GM12891 (cell line): ENCODE measurements around the gene MVB12B.

ENCODE experiments used
- DNase-seq: peaks from one replicate; pipeline ENCODE4 v3.0.0; 2011; ENCODE audit warnings: low spot score; ENCODE audit not compliant: insufficient read length
- FAIRE-seq: peaks from 2 replicates; lab custom pipeline; 2011; peaks lifted over from hg19 to GRCh38; lab: Jason Lieb, UNC
- PAX5 ChIP-seq: IDR thresholded peaks from 2 replicates; pipeline ENCODE4 v1.6.1; 2011; ENCODE audit warnings: low read length, moderate library complexity, mild to moderate bottlenecking; ENCODE audit not compliant: insufficient read depth, severe bottlenecking
- POLR2A ChIP-seq: IDR thresholded peaks from 2 replicates; pipeline ENCODE4 v1.6.1; 2011; ENCODE audit warnings: low read depth, low read length, control low read depth
- POLR2AphosphoS5 ChIP-seq: IDR thresholded peaks from 2 replicates; pipeline ENCODE4 v1.6.1; 2011; ENCODE audit warnings: low read depth, low read length, control low read depth
- POU2F2 ChIP-seq: IDR thresholded peaks from 2 replicates; pipeline ENCODE4 v1.6.1; 2011; ENCODE audit warnings: low read depth, mild to moderate bottlenecking, control low read depth, low read length, moderate library complexity
- SPI1 ChIP-seq: IDR thresholded peaks from 2 replicates; pipeline ENCODE4 v1.6.1; 2011; ENCODE audit warnings: low read depth, low read length, control low read depth
- TAF1 ChIP-seq: IDR thresholded peaks from 2 replicates; pipeline ENCODE4 v1.6.1; 2011; ENCODE audit warnings: low read depth, low read length, control low read depth

MVB12B gene

DNA sequence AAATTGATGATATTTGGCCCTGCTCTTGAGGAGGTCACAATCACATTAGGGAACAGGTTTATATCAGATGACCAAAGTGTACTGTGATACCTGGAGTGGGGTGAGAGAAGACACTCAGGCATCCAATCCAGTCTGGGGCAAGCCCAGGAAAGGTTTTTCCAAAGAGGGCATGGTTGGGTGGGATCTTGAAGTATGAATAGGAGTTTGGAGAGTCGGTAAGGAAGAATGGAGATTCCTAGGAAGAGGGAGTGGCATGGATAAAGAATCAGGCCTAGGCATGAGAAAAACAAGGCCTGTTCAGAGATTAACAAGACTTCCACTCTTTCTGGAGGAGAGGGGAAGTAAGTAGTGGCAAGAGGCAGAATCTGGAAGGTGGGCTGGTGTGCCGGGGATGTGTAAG, 91.1 kb downstream of the MVB12B start:
- DNase-seq (no peak), FAIRE-seq (no peak)
- TF ChIP-seq POU2F2 (no peak), SPI1 (no peak), PAX5 (no peak), POLR2AphosphoS5 (no peak), POLR2A (no peak), TAF1 (no peak)

DNA sequence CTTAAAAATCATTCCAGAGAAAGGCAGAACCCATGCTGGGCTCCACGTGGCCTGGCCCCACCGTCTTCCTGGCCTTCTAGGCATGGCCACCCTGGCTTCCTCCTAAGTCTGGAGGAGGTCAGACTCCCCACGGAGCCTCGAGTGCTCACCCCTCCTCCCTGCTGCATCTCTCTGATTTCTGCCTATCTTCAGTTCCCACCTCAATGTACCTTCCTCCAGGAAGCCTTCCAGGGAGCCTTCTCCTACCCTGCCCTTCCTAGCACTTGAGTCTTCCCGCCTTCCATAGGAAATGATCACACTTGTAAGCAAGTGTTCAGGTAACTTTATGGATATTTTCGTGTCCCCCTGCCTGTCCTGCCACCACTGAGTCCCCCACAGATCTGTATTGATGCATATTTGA, 92.0 kb downstream of the MVB12B start:
- FAIRE-seq (no peak), DNase-seq (no peak)
- no peak for TF ChIP-seq POLR2AphosphoS5

DNA sequence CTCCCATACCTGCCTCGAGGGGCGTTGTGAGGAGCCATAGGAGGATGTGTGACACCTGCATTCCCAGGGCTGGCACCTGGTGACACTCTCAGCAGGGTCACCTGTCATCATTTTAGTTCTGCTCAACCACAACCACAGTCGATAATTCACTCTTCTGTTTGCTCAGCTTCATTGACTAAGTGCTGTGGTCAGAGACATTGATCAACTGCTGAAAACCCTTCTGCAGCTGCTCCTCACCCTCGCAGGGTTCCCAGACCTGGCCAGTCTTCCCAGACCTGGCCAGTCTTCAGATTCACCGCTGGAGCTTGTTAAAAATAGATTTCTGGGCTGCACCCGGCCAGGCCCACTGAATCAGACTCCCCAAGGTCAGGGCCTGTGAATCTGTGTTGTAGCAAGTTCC, 92.8 kb downstream of the MVB12B start:
- DNase-seq (no peak), FAIRE-seq (no peak)
- TF ChIP-seq PAX5 (no peak), TAF1 (no peak), POLR2A (no peak), POU2F2 (no peak), SPI1 (no peak), POLR2AphosphoS5 (no peak)

DNA sequence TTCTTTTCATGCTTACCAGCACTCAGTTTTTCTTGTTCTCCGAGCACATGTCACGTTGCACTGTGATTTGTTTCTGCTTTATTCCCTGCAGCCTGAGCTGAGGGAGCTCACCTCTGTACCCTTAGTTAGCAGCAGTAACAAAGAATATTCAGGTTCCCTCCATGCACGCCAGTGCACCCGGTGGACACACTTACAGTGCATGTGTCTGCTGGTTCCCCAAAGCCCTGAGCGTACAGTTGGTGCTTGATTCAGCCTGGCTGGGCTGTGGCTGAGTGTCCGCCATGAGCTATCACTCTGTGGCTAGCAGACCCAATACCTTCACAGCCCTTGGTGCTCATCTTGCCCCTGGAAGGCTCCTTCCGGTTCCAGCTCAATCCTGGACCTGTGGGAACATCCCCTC, 93.5 kb downstream of the MVB12B start:
- FAIRE-seq: no peak
- TF ChIP-seq PAX5: no peak
- TF ChIP-seq POLR2A: no peak
- no peak for TF ChIP-seq POU2F2
- DNase-seq: no peak

DNA sequence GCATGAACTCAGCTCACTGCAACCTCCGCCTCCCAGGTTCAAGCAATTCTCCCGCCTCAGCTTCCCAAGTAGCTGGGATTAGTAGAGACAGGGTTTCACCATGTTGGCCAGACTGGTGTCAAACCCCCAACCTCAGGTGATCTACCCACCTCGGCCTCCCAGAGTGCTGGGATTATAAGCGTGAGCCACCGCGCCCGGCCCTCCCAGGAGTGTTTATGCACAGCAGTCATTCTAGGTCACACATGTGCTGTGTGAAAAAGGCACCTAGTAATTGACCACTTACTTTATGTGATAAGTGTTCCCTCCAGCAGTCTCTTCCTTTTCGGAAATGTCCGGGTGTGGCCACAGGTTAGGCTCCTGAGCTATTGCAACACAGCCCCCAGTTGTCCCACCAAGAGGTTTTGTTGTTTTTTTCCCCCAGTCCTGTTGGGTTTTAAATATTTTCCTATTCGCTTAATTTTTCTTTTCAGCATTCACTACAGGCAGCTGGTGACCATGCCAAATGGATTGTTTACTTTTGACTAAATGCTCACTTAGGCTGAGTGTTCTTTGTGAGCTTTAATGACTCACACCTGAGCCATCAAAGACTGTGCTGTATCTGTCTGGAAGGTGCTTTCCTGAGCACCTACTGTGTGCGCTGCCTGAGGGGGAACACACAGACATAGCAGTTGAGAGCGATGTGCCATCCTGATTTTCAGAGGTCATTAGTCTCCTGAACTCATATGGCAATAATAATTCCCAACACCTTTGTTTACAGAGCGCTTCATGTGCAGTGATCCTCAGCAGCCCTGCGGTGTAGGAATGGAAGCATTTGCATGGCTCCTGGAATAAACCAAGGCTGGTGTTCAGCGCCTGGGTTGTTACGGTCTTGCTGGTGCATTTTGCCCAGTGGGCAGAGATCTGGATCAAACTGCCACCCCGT, 94.3 kb downstream of the MVB12B start:
- no peak for FAIRE-seq
- no peak for DNase-seq
- TF ChIP-seq SPI1 (no peak), PAX5 (no peak), POLR2A (no peak), POLR2AphosphoS5 (no peak), POU2F2 (no peak), TAF1 (no peak)

DNA sequence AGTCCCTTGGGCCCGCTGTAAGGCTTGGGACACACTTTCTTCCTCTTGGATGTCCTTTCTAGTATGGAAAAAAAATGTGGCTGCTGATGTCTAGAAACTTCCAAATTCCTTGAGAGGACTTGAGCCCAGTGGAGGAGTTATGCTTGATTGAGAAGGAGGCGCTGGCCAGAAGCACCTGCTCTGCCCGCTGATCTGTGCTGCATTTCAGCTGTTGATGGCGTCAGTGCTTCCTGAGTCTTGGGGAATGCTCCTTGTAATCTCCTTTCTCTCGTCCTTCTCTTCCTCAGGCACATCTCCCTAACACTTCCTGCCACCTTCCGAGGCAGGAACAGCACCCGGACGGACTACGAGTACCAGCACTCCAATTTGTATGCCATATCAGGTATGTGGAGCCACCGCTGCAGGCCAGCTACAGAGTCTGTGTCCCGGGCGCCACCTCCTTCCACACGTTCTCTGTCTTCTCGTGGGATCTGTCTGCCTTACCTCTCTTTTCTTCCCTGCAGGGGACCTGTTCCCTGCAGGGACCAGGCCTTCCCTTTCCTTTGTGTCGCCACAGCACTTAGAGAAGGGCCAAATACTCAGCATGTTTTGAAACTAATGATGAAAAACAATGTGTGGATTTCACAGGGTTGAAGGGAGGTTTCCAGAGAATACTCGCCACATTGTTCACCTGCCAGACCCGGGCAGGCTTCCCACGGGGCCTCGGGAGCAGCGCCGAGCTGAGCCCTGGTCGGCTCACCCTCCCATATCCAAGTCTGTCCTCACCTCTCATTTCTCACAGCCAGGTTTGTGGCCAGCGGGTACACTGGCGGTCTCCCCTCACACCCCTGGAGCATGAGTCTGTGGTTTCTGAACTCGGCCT, 95.2 kb downstream of the MVB12B start:
- no peak for DNase-seq
- no peak for FAIRE-seq
- no peak for TF ChIP-seq POLR2A
- no peak for TF ChIP-seq SPI1
- no peak for TF ChIP-seq PAX5
- TF ChIP-seq TAF1: no peak
- no peak for TF ChIP-seq POLR2AphosphoS5
- no peak for TF ChIP-seq POU2F2

DNA sequence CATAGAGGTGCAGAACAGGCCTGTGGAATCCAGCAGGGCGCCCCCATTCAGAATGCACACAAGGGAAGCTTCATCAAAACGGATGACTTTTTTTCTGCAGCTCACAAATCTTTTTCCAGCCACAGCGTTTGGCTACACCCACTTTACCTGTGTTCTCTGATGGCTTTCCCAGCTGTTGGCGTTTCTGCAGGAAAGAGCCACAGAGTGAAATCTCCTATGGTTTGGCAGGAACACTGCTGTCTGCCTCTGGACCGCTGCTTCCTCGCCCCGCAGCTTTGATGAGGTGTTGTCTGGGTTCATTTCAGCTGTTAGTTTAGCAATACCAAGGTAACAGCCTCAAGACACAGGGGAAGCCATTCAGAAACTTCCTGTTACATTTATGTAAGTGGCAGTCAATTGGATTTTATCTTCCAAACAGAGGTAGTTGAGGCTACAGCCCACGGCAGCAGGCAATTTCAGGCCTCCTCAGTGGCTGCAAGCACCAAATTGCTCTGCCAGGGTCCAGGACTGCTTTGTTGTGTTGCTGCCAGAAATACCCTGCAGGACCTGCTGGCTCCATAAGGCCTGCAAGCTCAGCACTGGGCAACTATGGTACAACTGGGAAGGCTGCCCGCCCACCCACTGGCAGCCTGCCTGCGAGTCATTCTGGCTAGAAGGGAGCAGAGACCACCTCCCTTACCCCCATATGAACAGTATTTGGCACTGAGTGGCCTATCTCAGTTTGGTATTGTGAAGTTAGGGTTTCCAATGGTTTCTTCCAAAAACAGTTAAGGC, 96.7 kb downstream of the MVB12B start:
- TF ChIP-seq POU2F2 (no peak), TAF1 (no peak), POLR2A (no peak), SPI1 (no peak), POLR2AphosphoS5 (no peak), PAX5 (no peak)
- no peak for DNase-seq
- no peak for FAIRE-seq

DNA sequence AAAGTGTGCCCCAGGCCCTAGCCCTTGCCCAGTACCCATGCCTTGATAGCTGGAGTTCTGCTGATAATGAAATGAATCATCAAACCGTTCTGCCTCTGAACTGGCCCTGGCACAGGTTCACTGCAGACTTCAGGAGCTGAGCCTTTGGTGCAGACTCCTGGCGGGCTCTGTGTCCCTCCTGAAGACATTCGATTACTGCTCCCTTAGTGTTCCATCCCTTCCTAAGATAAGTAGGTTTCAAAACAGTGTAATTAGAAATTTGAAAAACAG, 97.2 kb downstream of the MVB12B start:
- no peak for FAIRE-seq
- TF ChIP-seq POLR2A: no peak
- TF ChIP-seq SPI1: no peak
- TF ChIP-seq PAX5: no peak
- TF ChIP-seq TAF1: no peak
- TF ChIP-seq POLR2AphosphoS5: no peak
- no peak for TF ChIP-seq POU2F2
- DNase-seq: no peak

DNA sequence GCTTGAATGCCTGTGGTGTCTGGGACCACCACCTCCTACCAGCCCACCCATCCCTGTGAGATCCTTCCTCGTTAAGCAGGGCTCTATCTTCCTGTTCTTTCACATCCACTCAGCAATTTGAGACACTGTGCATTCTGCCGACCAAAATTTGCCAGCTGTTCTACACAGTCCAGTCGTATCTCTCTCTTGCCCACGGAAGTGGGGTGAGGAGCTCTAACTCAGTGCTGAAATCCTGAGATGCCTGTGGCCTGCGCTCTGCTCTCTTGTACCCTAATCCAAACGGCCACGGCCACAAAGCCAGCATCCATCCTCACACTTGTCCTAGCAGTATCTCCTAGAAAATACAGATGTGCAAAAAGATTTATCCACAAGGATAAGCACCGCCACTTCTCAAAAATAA, 97.9 kb downstream of the MVB12B start:
- DNase-seq (no peak), FAIRE-seq (no peak)
- TF ChIP-seq POLR2A (no peak), POLR2AphosphoS5 (no peak), POU2F2 (no peak), TAF1 (no peak), PAX5 (no peak), SPI1 (no peak)
